NCI-H146 treated with DMSO at 0.1 percent for 48 hours (cell line): Measurements from ENCODE around the gene AP1G2.
A peak's percentile ranks its signal among the peaks of the same experiment; 100 is the strongest.

ENCODE experiments used
- DNase-seq: peaks from one replicate; lab custom pipeline; 2025; ENCODE audit not compliant: unreplicated experiment; lab: John Stamatoyannopoulos, UW

Gene AP1G2

DNA sequence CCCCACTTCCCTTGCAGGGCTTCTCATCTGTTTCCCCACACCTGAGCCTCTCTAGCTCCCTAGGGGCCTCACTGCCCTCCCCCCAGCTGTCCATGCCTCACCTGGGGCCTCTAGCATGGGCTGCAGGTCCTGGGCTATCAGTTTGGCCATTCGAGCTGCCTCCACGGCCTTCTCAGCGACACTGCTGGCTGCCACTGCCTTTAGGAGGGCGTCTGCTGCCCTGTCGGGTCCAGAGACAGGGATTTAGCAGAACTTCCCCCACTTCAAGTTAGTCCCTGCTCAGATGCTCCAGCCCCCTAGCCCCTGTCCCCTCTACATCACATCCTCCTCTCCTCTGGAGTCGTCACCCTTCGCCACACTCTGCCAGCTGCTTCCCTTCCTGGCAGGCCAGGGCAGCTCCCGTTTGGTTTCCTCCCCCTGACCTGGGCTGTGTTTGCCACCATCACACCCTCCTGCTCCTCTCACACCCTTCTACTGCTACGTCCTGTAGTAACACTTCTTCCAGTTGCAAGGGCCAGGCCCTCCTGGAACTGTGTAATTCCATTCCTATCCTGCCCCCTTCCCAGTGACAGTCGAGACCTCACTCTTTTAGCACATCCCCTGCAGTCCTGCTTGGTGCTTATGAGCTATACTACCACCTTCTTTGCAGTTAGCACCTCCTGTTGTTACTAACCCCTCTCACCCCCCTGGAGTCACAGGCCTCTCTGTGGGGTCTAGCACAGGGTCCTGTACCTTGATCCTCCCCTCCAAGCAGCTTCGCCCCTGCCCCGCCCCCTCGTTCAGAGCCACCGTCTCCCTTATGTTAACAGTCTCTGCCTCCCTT lies 4.3 kb upstream of the AP1G2 start:
- no peak for DNase-seq

DNA sequence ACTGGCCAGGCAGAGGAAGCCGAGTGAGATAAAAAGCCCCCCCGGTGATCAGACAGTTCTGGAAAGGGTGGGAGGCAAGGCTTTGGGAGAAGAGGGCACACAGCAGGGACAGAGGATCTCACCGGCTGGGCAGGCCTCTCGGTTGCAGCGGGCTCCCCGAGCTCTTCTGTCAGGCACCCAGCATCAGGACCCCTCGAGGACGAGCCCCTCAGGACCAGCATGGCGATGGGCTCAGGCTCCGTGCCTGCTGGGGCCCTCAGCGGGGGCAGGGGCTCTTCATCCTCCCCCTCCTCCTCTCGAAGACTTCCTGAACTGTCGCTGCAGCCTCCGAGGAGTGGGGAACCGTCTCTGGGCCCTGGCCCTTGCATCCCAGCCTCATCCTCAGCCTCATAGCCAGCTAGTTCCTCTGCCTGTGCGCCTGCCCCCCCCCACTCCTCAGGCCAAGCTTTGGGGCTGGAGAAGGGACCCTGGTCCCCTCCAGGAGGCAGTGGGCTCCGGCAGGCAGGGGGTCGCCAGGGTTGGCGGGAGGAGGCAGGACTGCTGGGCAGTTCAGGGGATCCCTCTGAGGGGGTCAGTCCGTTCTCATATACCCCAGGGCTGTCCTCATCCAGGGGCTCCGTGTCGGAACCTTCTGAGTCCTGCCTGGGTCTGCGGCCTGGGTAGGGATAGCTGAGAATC lies 3.4 kb upstream of the AP1G2 start:
- DNase-seq, result no peak

DNA sequence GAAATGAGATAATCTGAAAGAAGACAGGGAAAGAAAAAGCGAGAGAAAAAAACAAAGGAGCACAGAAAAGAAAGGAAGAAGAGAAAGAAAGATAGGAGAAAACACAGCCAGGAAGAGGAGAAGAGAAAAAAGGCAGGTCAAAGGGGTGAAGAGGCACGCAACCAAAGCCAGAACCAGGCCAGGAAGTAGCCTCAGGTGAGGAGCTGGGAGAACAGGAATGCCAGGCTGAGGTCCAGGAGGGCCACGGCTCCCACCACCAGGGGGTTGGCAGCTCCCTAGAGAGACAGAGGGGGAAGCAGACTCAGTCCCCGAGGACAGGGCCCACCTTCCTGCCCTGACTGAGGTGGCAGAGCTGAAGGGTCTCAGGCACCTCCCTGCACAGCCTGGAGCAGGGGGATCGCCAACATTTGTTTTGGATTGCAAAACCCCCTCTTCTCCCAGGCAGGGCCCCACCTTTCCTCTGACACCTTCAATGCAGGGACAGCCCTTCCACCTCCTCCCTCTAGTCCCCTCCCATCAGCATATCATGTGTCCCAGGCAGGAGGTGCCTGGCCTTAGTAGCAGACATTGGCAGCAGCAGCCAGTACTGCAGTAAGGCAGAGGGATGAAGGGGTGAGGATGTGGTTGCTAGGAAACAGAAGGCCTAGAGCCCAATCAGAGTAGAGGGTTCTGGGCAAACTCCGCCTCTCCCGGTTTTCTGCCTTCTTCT lies 2.0 kb upstream of the AP1G2 start:
- DNase-seq, result no peak

DNA sequence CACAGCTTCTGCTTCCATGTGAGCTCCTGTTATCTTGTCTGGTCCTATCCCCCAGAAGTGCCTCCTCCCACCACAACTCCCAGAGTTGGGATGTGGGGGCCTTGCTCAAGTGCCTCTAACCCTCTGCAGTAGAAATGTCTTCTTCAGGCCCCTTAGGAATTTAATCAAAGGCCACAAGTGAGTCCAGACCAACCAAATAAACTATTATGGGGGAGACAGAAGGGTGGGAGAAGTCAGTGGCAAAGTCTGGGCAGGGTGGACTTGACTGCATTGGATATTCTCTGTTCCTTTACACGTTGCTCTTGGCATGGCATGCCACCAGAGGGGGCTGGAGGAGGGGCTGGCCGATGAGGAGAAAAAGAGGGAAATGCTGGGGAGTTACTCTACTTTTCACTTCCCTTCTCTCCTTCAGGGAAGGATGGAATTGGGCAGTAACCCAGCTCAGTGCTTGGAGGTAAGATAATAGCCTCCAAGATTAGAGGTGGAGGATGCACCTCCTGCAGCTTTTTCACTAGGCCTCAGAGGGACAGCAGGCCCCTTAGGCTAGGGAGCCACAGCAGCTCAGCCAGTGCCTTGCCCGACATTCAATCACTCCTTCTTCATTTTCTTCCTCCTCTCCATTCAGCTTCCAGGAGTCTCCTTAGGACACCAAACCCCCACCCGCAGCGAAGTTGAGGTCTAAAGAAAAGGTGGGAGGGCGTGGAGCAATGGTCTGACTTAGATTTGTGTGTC lies 1.2 kb upstream of the AP1G2 start:
- DNase-seq, result no peak

DNA sequence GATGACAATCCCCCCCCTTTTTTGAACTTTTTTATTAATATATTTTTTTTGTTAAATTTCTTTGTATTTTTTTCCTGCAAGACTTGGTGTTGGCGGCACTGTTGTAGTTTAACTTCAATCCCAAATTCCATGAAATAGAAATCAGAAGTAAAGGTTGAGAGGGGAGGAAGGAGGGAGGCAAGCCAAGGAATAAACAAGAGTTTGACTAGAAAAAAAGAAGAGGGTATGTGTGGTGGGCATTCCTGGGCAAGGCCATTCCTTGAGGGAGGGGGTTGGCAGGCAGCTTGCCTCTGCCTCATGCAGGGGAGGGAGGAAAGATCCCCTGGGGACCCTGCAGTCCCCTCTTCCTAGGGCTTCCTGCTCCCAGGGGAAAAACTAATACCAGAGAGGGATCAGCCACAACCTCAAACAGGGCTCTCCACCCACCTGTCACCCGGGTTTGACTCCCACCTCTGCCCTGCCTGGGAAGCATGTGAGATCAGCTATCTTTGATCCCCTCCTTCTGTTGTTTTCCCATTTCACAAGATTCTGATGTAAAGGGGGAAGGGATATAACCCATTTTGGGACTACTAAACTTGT lies 519 bp upstream of the AP1G2 start:
- DNase-seq, result no peak

DNA sequence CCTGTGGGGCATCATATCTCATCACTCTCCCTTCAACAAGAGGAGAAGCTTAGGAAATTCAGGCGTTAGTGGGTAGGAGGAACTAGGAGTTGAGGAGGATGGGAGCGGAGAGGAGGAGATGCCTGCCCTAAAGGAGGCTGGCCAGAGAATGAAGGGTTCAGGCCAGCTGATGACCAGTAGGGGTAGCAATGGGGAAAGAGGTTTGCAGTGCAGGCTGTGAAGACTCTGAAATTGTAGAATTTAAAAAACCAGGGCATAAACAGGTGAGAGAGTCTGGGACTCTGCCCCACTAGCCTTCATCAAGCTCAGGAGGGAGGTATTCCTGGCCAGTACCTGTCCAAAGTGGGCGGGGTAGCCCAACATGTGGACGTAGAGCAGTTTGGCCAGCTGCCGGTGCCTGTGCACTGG lies 809 bp downstream of the AP1G2 start:
- no peak for DNase-seq

DNA sequence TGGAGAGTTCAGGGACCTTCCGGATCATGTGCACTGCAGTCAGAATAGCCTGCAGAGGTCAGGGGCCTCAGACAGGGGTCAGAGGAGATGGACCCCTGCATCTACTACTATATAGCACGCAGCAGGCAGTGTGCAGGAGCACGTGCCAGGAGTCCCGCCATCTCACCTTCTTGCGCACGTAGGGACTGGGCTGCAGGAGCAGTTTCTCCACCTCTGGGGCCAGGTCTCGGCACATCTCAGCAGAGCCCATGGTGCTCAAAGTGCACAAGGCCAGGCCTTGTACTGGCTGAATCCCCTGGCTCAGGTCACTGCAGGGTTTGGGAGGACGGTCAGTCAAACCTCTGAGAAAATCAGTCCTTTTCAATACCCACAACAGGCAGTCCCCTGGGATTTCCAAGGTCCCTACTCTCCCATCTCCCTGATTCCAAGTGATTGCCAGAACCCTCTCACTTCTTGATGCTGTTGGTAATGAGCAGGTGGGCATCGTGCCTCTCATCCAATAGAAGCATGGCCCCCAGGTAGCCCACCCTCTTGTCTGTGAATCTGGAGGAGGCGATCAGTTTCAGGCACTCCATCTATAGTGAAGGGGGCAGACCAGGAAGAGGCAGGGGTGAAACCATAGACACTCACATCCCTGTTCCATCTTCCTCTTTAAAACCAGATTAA lies 1.3 kb downstream of the AP1G2 start:
- DNase-seq, result no peak

DNA sequence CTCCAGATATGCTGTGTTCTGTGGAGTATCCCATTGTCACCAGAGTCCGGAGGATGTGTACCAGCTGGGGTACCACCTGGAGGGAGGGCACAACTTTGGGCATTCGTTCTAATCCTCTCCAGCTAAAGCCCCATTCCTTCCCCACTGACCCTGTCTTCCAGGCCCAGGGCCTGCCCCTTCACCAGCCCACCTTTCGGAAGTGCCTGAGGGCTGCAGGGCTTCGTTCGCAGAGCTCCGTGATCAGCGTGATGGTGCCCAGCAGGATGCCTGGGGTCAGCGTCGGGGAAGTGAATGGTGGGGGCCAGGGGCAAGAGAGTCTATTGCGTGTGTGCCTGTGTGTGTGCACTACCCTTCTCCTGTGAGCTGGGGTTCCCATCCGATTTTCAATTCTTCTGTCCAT lies 2.0 kb downstream of the AP1G2 start:
- DNase-seq, result no peak

DNA sequence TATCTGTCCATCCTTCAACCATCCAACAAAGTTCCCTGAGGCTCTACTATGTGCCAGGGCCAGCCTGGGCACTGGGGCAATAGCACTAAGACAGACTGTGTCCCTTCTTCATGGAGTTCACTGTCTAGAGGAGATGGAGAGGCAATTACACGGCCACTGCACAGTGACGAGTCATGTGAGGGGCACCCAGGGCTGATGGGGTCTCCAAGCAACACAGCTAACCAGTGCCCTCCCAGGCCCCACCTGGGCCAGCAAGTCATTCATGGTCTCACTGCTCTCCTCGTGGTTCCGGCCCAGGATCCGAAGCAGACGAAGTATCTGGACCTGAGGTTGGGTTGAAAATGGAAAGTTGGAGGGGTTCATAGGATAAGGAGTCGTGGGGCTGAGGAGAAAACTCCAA lies 2.7 kb downstream of the AP1G2 start:
- no peak for DNase-seq

DNA sequence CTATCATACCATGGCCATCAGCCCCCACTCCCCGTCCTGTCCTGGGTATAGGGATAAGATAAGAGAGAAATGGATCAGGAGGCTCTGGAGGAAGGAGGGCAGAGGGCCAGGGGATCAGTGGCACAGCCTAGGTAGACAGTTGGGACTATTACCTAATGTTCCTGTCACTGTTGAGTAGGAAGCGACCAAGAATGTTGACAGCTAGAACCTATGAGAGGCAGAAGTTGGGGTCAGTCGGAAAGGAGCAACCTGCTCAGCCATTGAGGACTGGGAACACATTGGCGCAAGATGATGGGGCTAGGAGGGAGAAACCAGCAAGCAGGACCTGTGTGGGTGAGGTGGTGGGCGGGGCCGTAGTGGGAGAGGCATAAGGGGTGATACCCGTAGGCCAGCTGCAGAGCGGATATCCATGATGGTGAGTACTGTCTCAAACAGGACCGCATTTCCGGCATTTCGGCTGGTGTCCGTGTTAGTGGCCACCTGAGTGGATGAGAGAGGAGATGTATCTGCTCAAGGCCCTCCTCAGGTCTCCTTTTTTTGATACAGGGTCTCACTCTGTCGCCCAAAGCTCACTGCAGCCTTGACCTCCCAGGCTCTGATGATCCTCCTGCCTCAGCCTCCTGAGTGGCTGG lies 3.3 kb downstream of the AP1G2 start:
- DNase-seq, result no peak

DNA sequence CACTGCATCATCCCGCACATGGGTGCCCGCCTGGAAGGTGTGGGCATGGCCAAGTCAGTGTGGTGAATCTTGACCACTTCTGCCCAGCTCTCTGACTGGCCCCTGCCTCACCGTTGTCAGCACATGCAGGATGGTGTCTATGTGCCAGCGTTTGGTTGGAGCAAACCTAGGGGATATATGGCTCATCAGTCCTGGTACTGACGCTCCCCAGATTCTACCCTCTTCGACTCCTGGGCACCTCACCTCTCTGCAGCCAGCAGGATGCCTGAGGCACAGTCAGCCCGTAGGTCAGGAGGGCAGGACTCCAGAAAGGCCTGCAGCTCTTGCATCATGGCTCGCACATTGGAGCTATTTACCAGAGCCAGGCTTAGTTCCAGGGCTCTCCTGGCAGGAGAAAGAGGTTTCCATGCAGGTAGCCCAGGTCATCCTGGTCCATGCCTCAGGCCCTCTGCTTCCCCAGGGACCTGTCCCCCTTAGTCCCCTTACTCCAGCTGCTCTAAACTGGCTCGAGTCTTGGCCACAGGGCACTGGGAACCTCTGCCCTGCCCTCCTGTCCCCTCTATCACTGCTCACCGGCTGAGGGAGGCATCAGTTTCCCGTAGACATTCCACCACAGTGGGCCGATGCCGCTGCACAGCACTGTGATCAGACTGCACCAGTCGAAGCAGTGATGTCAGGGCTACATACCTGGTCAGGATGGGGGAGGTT lies 4.0 kb downstream of the AP1G2 start:
- no peak for DNase-seq

DNA sequence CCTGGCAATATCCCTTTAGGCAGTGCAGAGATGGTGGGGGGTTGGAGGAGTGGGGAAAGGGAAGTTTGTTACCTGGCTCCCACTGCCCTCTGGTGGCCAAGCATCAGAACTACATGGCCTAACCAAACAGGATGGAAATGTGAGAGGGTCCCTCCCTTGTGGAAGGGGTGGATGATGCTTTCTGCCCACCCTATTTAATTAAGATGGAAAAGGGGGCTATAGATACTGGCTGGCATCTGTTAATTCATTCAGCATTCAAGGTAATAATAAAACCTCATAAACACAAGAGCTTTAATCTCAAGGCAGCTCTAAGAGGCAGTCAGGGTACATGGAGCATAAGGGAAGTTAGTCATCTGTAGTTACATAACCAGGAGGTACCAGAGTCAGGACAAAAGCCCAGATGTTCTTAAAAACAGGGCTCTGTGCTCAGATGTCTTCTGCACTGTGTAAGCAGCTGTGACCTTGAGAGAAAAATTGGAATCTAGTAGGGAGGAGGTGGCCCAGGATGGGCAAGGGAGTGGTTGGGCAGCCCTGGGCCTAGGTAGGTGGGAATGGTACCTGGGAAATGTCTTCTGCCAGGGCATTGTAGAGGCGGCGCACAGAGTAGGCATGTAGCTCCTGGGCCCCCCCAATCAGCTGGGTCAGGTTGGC lies 4.6 kb downstream of the AP1G2 start:
- peak; percentile 17 for DNase-seq

DNA sequence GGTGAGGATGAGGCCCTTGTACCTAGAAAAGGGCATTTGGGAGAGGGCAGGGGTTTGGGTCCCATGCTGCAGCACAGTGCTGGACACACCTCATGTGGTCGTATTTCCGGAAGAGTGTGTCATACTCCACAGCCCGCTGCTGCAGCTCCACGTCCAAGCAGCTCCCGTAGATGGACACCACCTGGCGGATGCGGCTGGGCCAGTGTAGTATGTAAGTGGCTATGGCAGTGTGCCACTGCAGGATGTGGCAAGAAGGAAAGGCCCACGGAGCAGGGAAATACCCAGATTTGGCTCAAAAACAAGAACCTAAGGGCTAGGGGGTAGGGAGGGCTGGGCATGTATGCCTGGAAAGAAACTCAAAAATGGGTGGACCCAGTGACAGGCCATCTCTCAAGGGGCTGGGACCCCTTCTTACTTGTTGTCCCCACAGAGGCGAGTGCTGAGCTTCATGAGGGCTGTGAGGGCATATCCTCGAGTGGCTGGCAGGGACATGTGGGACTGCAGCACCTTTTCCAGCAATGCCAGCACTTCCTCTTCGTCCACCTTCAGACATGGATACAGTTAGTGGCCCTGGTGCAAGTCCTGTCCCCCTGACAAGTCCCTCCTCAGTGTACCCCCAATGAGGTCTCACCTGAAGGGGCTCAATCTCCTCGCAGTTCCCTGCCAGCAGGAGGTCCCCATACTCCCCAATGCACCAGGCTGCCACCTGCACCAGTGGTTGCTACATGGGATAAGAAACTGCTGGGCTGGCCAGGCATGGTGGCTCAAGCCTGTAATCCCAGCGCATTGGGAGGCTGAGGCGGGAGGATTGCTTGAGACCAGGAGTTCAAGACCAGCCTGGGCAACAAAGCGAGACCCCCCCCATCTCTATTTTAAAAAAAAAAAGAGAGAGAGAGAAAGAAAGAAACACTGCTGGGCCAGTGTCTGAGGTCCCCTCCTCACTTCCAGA lies 5.4 kb downstream of the AP1G2 start:
- DNase-seq, result no peak

DNA sequence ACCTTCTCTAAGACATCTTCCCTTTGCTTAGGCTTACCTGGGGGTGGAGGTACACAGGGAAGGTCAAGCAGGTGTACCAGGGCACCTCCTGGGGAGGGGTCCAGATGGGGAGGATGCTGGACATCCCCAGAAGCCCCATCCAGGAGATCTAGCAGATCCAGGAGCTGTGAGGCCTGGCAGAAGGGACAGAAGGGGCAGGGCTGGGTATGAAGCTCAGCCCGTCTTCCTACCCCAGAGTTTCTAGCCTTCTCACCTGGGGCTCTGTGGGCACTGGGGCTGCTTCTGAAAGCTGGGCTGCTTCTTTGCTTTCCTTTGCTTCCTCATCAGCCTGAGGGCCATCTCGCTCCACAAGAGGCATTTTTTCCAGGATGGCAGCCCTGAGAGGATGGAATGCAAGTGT lies 6.3 kb downstream of the AP1G2 start:
- DNase-seq, result no peak

DNA sequence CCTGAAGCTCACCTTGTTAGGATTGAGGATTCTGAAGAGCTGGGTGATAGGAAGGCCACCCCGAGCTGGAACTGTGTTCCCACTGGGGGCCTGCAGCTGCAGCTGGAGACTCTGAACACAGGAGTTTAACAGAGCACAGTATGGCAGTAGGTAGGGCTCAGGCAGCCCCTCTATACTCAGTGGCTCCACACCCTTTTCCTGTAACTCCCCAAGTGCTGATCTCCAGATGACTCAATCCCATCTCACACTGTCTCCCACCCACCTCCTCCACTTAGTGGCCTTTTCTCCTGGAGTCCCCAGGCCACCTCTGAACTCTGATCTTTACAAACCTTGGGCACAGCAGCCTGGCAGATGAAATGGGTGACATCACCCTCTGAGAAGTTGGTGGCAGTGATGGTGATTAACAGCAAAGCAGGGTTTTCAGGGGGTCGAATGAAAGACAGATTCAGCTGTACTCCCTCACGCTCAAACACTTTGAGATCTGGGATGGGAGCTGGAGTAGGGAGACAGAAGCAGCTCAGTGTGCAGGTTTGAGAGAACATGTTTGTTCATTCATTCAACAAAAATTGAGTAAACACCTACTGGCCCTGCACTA lies 7.6 kb downstream of the AP1G2 start:
- no peak for DNase-seq

DNA sequence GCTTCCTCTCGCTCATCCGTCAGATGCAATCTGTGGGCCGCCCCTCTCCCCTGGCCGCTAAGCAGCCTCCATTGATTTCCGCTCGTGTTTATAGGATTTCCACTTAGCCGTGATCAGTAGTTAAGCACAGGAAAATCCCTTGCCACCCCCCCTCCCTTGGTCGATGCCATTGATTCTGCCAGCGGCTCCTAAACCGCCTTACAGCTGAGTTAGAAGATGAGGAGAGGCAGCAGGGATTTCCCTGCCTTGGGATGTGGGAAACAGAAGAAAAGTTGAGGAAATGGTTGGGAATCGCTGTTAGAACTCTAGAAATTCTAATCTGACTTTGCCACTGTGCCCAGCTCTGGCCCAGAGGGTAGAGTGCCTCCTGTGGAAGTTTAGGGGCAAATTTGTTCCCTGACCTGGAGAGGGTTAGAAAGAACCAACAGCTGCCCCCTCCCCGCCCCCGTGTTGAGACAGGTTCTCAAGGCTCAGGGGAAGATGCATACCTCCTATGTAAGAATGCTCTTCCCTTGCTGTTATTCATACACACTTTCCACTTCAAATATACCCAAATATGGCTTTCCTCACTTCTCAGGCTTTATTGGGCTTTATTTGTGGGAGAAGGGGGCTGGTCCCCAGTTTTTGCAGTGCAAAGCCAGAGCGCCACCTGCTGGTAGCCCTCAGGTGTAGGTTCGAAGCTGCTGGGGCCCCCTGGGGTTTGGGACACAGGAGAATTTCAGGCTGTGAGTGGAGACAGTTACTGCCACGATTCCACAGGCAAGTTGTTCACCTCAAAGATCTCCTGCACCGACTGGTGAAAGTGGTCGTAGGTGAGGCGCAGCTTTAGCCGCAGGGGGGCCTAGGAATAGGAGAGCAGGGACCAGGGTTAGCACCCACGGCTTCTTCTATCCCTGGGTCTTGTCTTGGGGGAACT lies 8.3 kb downstream of the AP1G2 start:
- DNase-seq, result peak; percentile 15
